Activated CD8-positive, alpha-beta memory T cell treated with anti-CD3 and anti-CD28 coated beads, Interleukin-2, amount 50 U/mL, for 24 hours (primary cell): ENCODE measurements around the gene UBE2C.

ENCODE experiments used
- DNase-seq: peaks from one replicate; pipeline ENCODE4 v3.0.0-alpha.2; 2020; ENCODE audit errors: extremely low read depth

UBE2C gene

GRCh38 chr20:45859916-45860315 lies 47.5 kb downstream of the UBE2C start:
- DNase-seq: no peak

GRCh38 chr20:45860560-45861220 lies 48.2 kb downstream of the UBE2C start:
- no peak for DNase-seq

- no peak for DNase-seq
Observed at GRCh38 chr20:45861221-45862075, 49.0 kb downstream of the UBE2C start.

GRCh38 chr20:45863543-45864470 lies 51.4 kb downstream of the UBE2C start:
- no peak for DNase-seq

- no peak for DNase-seq
Observed at GRCh38 chr20:45866454-45866853, 54.0 kb downstream of the UBE2C start.
